Measurements from ENCODE around the gene TNNC1.

The TNNC1 gene

GRCh38 chr3:52453496-52454249 is at the start of gene TNNC1:
TSS of gene TNNC1 (minus strand) at chr3:52454041. CDS start at chr3:52454015, 26 bp downstream.
- DNase-seq (ENCODE audit: low read depth, low spot score): no peak

GRCh38 chr3:52502808-52503350 is 49.0 kb upstream of the TNNC1 start:
- DNase-seq (ENCODE audit: low read depth, low spot score): no peak

DNA sequence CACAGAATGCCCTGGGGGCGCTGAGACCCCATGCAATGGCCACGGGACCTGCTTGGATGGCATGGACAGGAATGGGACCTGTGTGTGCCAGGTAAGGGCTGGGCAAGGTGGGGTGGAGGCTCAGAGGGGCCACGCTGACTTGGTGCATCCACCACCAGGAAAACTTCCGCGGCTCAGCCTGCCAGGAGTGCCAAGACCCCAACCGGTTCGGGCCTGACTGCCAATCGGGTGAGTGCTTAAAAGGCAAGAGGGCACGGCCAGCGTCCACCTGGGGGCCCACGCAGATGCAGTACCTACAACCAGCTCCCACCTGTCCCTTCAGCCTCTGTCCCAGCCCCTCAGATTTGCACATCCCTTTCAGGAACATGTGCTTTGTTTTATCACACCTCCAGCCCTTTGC is 48.2 kb upstream of the TNNC1 start:
- no peak for DNase-seq (ENCODE audit: low read depth, low spot score)

GRCh38 chr3:52501046-52501445 is 47.2 kb upstream of the TNNC1 start:
- no peak for DNase-seq (ENCODE audit: low read depth, low spot score)

GRCh38 chr3:52498137-52499054 is 44.6 kb upstream of the TNNC1 start:
- no peak for DNase-seq (ENCODE audit: low read depth, low spot score)

DNA sequence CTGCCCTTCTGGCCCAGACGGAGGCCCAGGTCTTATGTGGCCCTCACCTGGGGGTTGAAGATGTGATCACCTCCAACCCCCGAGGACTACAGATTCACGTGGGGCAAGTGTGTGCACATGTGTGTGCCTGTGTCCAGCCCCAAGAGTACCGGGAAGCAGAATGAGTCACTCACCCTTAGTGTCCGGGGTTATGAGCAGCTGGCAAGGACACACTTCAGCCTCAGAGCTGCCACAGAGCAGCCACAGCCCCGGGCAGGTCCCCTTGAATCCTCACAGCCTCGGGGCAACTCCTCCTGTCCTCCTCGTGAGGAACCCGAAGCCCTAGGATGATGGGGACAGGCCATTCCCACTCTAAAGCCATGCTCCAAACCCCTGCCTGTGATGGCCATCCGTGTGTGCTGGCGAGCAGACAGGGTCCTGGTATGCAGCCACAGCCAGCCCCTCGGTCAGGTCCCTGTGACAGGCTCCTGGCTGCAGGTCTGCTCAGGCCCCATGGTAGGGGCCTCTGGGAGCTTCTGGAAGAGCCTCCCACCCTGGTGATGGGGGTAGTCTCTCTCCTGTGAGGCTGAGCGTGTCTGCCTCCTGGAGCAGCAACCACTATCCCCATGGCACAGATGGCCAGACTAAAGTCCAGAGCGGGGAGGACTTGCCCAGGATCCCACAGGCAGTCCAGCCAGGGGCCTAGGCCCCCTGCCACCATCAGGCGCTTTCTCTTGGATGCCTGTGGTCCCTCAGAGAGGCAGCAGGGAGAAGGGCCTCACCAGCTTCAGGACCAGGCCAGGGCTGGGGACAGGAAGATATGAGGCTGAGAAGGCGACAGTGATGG is 42.1 kb upstream of the TNNC1 start:
- DNase-seq (ENCODE audit: low read depth, low spot score): no peak

GRCh38 chr3:52494886-52495495 is 41.1 kb upstream of the TNNC1 start, which contains the start of gene STAB1:
TSS of gene STAB1 (plus strand) at chr3:52495338. CDS start at chr3:52495414, 76 bp downstream.
- DNase-seq (ENCODE audit: low read depth, low spot score): no peak

DNA sequence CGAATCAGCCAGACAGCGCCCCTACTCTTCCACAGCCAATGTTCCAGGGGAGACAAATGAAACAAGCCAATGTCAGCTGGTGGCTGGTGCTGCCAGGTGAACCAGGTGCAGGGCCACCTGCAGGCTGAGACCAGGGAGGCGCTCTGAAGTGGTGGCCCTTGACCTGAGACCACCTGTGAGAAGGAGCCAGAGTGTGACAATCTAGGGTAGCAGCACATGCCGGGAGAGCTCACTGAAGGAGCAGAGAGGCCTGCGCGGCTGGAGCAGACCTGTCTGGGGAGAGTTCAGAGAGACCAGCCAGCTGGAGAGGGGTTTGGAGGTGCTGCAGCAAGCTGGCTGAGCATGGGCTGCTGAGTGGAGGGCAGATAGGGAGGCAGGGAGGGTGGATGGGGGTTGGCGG is 40.6 kb upstream of the TNNC1 start:
- no peak for DNase-seq (ENCODE audit: low read depth, low spot score)

GRCh38 chr3:52493232-52494017 is 39.6 kb upstream of the TNNC1 start:
- DNase-seq (ENCODE audit: low read depth, low spot score): no peak

DNA sequence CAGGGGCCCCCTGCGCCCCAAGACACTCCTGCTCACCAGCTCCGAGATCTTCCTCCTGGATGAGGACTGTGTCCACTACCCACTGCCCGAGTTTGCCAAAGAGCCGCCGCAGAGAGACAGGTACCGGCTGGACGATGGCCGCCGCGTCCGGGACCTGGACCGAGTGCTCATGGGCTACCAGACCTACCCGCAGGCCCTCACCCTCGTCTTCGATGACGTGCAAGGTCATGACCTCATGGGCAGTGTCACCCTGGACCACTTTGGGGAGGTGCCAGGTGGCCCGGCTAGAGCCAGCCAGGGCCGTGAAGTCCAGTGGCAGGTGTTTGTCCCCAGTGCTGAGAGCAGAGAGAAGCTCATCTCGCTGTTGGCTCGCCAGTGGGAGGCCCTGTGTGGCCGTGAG is 38.2 kb upstream of the TNNC1 start:
- no peak for DNase-seq (ENCODE audit: low read depth, low spot score)

- no peak for DNase-seq (ENCODE audit: low read depth, low spot score)
These were observed 37.2 kb upstream of the TNNC1 start for GRCh38 chr3:52490939-52491526.

- no peak for DNase-seq (ENCODE audit: low read depth, low spot score)
These were observed 36.4 kb upstream of the TNNC1 start for GRCh38 chr3:52490035-52490938.

DNA sequence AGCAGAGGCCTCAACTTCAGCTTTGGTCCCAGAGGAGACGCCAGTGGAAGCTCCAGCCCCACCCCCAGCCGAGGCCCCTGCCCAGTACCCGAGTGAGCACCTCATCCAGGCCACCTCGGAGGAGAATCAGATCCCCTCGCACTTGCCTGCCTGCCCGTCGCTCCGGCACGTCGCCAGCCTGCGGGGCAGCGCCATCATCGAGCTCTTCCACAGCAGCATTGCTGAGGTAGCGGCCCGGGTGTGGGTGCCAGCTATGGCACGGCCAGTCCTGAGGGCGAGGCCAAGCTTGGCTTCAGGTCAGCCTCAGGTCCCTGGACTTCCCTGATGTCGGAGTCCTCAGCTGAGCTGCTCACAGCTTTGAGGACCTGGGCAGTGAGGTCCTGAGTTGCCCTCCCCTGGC is 35.6 kb upstream of the TNNC1 start:
- no peak for DNase-seq (ENCODE audit: low read depth, low spot score)

DNA sequence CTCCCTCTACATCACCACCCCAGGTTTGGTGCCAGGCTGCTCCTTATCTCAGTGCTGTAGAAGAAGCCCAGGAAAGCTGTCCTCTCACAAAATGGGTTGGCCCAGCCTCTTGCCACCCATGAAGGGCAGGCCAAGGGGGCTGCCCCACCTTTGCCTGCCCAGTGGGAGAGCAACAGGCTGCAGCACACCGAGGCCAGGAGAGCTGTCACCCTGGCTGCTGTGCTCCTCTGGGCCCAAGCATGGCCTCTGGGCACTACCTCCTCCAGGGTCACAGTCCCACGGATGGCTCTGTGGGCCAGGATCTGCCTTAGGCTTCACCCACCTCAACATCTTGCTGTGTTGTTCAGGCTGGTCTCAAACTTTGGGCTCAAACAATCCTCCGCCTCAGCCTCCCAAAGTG is 34.9 kb upstream of the TNNC1 start:
- DNase-seq (ENCODE audit: low read depth, low spot score): no peak

DNA sequence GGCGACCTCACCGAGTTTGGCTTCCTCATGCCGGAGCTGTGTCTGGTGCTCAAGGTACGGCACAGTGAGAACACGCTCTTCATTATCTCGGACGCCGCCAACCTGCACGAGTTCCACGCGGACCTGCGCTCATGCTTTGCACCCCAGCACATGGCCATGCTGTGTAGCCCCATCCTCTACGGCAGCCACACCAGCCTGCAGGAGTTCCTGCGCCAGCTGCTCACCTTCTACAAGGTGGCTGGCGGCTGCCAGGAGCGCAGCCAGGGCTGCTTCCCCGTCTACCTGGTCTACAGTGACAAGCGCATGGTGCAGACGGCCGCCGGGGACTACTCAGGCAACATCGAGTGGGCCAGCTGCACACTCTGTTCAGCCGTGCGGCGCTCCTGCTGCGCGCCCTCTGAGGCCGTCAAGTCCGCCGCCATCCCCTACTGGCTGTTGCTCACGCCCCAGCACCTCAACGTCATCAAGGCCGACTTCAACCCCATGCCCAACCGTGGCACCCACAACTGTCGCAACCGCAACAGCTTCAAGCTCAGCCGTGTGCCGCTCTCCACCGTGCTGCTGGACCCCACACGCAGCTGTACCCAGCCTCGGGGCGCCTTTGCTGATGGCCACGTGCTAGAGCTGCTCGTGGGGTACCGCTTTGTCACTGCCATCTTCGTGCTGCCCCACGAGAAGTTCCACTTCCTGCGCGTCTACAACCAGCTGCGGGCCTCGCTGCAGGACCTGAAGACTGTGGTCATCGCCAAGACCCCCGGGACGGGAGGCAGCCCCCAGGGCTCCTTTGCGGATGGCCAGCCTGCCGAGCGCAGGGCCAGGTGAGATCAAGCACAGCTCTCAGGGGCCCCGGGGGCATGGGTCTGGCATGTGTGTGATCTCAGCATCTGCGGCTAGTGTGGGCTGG is 34.2 kb upstream of the TNNC1 start:
- DNase-seq (ENCODE audit: low read depth, low spot score): no peak

DNA sequence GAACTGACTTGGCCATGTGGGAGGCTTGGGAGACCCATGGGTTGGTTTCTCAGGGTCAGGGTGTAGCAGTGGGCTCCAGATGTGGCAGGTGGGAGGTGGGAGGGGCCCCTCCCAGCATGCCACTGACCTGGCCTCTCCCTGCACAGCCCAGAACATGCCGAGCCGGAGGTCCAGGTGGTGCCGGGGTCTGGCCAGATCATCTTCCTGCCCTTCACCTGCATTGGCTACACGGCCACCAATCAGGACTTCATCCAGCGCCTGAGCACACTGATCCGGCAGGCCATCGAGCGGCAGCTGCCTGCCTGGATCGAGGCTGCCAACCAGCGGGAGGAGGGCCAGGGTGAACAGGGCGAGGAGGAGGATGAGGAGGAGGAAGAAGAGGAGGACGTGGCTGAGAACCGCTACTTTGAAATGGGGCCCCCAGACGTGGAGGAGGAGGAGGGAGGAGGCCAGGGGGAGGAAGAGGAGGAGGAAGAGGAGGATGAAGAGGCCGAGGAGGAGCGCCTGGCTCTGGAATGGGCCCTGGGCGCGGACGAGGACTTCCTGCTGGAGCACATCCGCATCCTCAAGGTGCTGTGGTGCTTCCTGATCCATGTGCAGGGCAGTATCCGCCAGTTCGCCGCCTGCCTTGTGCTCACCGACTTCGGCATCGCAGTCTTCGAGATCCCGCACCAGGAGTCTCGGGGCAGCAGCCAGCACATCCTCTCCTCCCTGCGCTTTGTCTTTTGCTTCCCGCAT is 33.4 kb upstream of the TNNC1 start:
- DNase-seq (ENCODE audit: low read depth, low spot score): no peak
